ENCODE data around the gene LAG3. TPM values are rescaled to one million over a fixed set of nuclear protein-coding genes. Genes with fewer than 3 reads are reported as not detected.

Gene LAG3
- total RNA-seq, 1 experiment from 2014 or later = 3.3 TPM

DNA sequence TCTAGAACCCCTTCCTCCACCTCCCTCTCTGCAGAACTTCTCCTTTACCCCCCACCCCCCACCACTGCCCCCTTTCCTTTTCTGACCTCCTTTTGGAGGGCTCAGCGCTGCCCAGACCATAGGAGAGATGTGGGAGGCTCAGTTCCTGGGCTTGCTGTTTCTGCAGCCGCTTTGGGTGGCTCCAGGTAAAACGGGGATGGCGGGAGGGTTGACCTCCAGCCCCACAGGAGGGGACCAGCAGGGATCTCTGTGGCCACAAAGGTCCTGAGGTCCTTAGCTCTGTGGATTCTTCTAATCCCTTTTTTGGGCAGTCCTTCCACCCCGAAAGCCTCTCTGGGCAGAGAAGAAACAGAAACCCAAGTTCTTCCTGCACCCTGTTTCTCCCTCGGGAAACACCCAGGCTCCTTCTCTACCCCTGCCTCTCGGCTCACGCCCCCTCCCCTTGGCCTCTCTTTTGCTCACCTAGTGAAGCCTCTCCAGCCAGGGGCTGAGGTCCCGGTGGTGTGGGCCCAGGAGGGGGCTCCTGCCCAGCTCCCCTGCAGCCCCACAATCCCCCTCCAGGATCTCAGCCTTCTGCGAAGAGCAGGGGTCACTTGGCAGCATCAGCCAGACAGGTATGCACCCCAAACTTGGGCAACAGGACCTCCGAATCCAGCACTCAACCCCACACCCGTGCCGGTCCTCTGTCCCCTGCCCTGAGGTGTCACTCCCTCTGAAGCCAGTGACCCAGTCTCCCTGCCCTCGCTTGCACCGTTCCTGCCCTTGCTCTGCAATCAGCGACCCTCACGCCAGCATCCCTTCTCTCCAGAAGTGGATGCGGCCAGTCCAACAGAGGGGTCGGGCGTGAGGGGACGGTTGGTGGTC is 638 bp downstream of the LAG3 start (continued):
- TF ChIP-seq, protein P1, sequence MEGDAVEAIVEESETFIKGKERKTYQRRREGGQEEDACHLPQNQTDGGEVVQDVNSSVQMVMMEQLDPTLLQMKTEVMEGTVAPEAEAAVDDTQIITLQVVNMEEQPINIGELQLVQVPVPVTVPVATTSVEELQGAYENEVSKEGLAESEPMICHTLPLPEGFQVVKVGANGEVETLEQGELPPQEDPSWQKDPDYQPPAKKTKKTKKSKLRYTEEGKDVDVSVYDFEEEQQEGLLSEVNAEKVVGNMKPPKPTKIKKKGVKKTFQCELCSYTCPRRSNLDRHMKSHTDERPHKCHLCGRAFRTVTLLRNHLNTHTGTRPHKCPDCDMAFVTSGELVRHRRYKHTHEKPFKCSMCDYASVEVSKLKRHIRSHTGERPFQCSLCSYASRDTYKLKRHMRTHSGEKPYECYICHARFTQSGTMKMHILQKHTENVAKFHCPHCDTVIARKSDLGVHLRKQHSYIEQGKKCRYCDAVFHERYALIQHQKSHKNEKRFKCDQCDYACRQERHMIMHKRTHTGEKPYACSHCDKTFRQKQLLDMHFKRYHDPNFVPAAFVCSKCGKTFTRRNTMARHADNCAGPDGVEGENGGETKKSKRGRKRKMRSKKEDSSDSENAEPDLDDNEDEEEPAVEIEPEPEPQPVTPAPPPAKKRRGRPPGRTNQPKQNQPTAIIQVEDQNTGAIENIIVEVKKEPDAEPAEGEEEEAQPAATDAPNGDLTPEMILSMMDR (IDR thresholded peaks at IDR 0.05 in 2 of 3, conservative IDR thresholded peaks at IDR 0.05 in 1 of 3; ENCODE audit: borderline replicate concordance in 1 of 3, insufficient read depth in 1 of 3, low read depth in 2 of 3, low read length in 2 of 3) = no peak
- TF ChIP-seq ZFX (IDR thresholded peaks at IDR 0.05) (no peak), RAD21 (IDR thresholded peaks at IDR 0.05; ENCODE audit: low read depth) (no peak), ELF1 (IDR thresholded peaks at IDR 0.05; ENCODE audit: borderline replicate concordance, low read depth) (no peak), JUND (IDR thresholded peaks at IDR 0.05) (no peak)
- TF ChIP-seq, protein P2, sequence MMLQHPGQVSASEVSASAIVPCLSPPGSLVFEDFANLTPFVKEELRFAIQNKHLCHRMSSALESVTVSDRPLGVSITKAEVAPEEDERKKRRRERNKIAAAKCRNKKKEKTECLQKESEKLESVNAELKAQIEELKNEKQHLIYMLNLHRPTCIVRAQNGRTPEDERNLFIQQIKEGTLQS (IDR thresholded peaks at IDR 0.05) = no peak

DNA sequence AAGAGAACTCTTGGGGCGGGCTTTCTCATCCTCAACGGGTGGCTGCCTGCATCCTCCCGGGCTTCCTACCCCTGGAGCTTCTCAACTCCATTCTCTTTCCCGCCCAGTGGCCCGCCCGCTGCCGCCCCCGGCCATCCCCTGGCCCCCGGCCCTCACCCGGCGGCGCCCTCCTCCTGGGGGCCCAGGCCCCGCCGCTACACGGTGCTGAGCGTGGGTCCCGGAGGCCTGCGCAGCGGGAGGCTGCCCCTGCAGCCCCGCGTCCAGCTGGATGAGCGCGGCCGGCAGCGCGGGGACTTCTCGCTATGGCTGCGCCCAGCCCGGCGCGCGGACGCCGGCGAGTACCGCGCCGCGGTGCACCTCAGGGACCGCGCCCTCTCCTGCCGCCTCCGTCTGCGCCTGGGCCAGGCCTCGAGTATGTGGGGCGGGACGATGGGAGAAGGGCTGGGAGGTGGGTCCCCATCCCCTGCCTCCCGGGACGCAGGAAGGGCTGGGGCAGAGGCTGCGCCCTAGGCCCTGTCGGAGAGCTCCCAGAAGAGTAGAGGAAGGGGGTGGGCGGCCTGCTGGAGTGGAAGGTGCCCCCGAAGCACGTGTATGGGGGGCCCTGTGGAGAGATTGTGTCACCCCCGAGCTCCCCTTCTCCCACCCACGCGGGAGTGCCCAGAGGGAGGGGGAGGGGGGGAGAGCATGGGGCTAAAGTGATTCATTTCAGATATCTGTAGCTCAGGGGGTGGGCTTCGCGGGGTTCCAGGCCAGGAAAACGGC is 1.5 kb downstream of the LAG3 start:
- no peak overlapping the region for H2AFZ ChIP-seq (ENCODE audit: low read depth, low read length, poor library complexity, severe bottlenecking)
- RAD21 ChIA-PET (ENCODE audit: low non-redundant PET in 1 of 2, low total read pairs in 2 of 2, uncharacterized antibody in 2 of 2, unreplicated experiment in 2 of 2) = no interaction called here
- peaks cover 12 to 31% of the 10 kb centered on the region in 2 experiments; a peak in 3 of 4 replicates for H3K4me1 ChIP-seq (ENCODE audit: control insufficient read depth in 1 of 2, insufficient read depth in 2 of 2, low read length in 2 of 2)
- H3K9me2 ChIP-seq (ENCODE audit: insufficient read depth) = no peaks in the 10 kb centered on the region
- no peak overlapping the region for H3K9ac ChIP-seq (ENCODE audit: low read length)
- no peaks in the 10 kb centered on the region for H4K20me1 ChIP-seq (ENCODE audit: insufficient read depth)
- ATAC-seq (no peak), DNase-seq (ENCODE audit: low read depth, low spot score) (no peak)
- H3K27me3 ChIP-seq (ENCODE audit: insufficient read depth, low read length) = no peaks in the 10 kb centered on the region
- H3K9me3 ChIP-seq (ENCODE audit: control insufficient read depth in 1 of 2, insufficient read depth in 1 of 2, low read depth in 1 of 2, low read length in 2 of 2) = no peaks in the 10 kb centered on the region
- H3K79me2 ChIP-seq (ENCODE audit: insufficient read depth, low read length) = peaks cover 9% of the 10 kb centered on the region
- H3K4me3 ChIP-seq (replicated peaks in 1 of 2; ENCODE audit: low read depth in 1 of 2, low read length in 2 of 2) = no peak overlapping the region
- no peak overlapping the region for H3K27ac ChIP-seq (ENCODE audit: low read depth, low read length)
- CTCF ChIA-PET = interaction anchor here (1.0 kb wide), 1 partner anchor 21 kb away, joined by 3 read pairs; the partner anchor contains the start of gene MLF2
- intact Hi-C loops (cut with micrococcal nuclease) = no loop called here
- peaks cover 9 to 13% of the 10 kb centered on the region in 2 experiments; a peak in 3 of 4 replicates for H3K36me3 ChIP-seq (ENCODE audit: control insufficient read depth in 1 of 2, insufficient read depth in 2 of 2, low read length in 2 of 2)
- H3K4me2 ChIP-seq (ENCODE audit: low read length) = no peak overlapping the region
- POLR2A ChIA-PET = interaction anchor here (1.8 kb wide), 2 partner anchors 8 to 20 kb away, joined by 3 to 7 read pairs; partner anchors contain the start of gene PTMS
- no TSS peak for BruUV-seq (replicated peaks)
- TF ChIP-seq, protein P3, sequence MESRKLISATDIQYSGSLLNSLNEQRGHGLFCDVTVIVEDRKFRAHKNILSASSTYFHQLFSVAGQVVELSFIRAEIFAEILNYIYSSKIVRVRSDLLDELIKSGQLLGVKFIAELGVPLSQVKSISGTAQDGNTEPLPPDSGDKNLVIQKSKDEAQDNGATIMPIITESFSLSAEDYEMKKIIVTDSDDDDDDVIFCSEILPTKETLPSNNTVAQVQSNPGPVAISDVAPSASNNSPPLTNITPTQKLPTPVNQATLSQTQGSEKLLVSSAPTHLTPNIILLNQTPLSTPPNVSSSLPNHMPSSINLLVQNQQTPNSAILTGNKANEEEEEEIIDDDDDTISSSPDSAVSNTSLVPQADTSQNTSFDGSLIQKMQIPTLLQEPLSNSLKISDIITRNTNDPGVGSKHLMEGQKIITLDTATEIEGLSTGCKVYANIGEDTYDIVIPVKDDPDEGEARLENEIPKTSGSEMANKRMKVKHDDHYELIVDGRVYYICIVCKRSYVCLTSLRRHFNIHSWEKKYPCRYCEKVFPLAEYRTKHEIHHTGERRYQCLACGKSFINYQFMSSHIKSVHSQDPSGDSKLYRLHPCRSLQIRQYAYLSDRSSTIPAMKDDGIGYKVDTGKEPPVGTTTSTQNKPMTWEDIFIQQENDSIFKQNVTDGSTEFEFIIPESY (IDR thresholded peaks at IDR 0.05; ENCODE audit: extremely low read depth, insufficient replicate concordance, low read length) = no peak
- TF ChIP-seq CBX3 (IDR thresholded peaks at IDR 0.05; ENCODE audit: low read depth) (no peak), EZH2 (IDR thresholded peaks at IDR 0.05) (no peak), SRF (IDR thresholded peaks at IDR 0.05; ENCODE audit: low read depth) (no peak), FOSL1 (IDR thresholded peaks at IDR 0.05; ENCODE audit: low read depth) (no peak), ELF1 (IDR thresholded peaks at IDR 0.05; ENCODE audit: borderline replicate concordance, low read depth) (no peak), ZFX (IDR thresholded peaks at IDR 0.05) (no peak), YY1 (IDR thresholded peaks at IDR 0.05; ENCODE audit: extremely low read depth, insufficient replicate concordance, low read depth, low read length) (no peak), ZNF274 (IDR thresholded peaks at IDR 0.05; ENCODE audit: low read depth, low read length) (no peak), JUND (IDR thresholded peaks at IDR 0.05) (no peak), SP1 (IDR thresholded peaks at IDR 0.05; ENCODE audit: low read depth) (no peak)
- TF ChIP-seq, protein P4, sequence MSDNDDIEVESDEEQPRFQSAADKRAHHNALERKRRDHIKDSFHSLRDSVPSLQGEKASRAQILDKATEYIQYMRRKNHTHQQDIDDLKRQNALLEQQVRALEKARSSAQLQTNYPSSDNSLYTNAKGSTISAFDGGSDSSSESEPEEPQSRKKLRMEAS (IDR thresholded peaks at IDR 0.05) = no peak
- TF ChIP-seq, protein P1 (IDR thresholded peaks at IDR 0.05 in 2 of 3, conservative IDR thresholded peaks at IDR 0.05 in 1 of 3; ENCODE audit: borderline replicate concordance in 1 of 3, insufficient read depth in 1 of 3, low read depth in 2 of 3, low read length in 2 of 3) = no peak

Data from HCT116 (cell line).